Measurements from ENCODE around the gene UCP3.
A peak's percentile ranks its signal among the peaks of the same experiment; 100 is the strongest.
"Not testable (repeated sequence)": the region's sequence is repeated elsewhere in the genome, so short reads cannot be mapped to it uniquely, and the experiment has no call there.

UCP3 gene

GRCh38 chr11:73985661-73986060 lies 23.2 kb downstream of the UCP3 start:
- no CpG with 5 or more reads among the region's 4 CpGs for WGBS, 2 donors (ENCODE audit: extremely low coverage in 2 of 2, insufficient read length in 2 of 2, insufficient replicate concordance in 1 of 2)
- H2BK15ac ChIP-seq (ENCODE audit: low read length); H2BK120ac ChIP-seq (ENCODE audit: low read depth, low read length); H2BK5ac ChIP-seq (ENCODE audit: low read length); H4K91ac ChIP-seq (ENCODE audit: low read depth, low read length, poor library complexity); H3K18ac ChIP-seq (ENCODE audit: low read length); H3K27me3 ChIP-seq (ENCODE audit: control insufficient read depth in 3 of 3, insufficient read depth in 3 of 3, low read depth in 1 of 3, low read length in 3 of 3); H3K36me3 ChIP-seq (replicated peaks in 1 of 2; ENCODE audit: control insufficient read depth in 2 of 2, insufficient read depth in 2 of 2, low read length in 2 of 2); H3K4me3 ChIP-seq (ENCODE audit: low read length in 2 of 2); H3K27ac ChIP-seq (replicated peaks; ENCODE audit: low read length); H3K4me2 ChIP-seq (ENCODE audit: insufficient read depth, low read length, poor library complexity, severe bottlenecking); H3K9me3 ChIP-seq (replicated peaks in 1 of 2; ENCODE audit: control insufficient read depth in 2 of 2, insufficient read depth in 1 of 2, low read depth in 1 of 2, low read length in 2 of 2); H3K23ac ChIP-seq (ENCODE audit: low read depth, low read length, poor library complexity); H2AK5ac ChIP-seq (ENCODE audit: low read depth, low read length); DNase-seq (ENCODE audit: low spot score); H3K4ac ChIP-seq (ENCODE audit: low read length); H3K9ac ChIP-seq (ENCODE audit: low read depth, low read length, poor library complexity); H2AFZ ChIP-seq (ENCODE audit: low read length); H4K8ac ChIP-seq (ENCODE audit: low read depth, low read length); H3K79me1 ChIP-seq (ENCODE audit: low read depth, low read length); H3K14ac ChIP-seq (ENCODE audit: low read length); H2BK12ac ChIP-seq (ENCODE audit: low read length): not testable (repeated sequence)
- peaks cover 3 to 14% of the 10 kb centered on the region in 2 donors for H3K4me1 ChIP-seq (ENCODE audit: control insufficient read depth in 2 of 2, insufficient read depth in 1 of 2, low read depth in 1 of 2, low read length in 2 of 2)

- Histone ChIP-seq H3K27me3 (ENCODE audit: control insufficient read depth in 3 of 3, insufficient read depth in 3 of 3, low read depth in 1 of 3, low read length in 3 of 3) (no peaks in the 10 kb centered on the region), H2AK5ac (ENCODE audit: low read depth, low read length) (peak overlapping the region; percentile 76), H4K91ac (ENCODE audit: low read depth, low read length, poor library complexity) (peak overlapping the region; percentile 46), H3K23ac (ENCODE audit: low read depth, low read length, poor library complexity) (no peak overlapping the region), H3K4me3 (ENCODE audit: low read length in 2 of 2) (peak overlapping the region; percentile 26 to 74), H3K79me1 (ENCODE audit: low read depth, low read length) (peaks cover 8% of the 10 kb centered on the region), H2BK15ac (ENCODE audit: low read length) (peak overlapping the region; percentile 95), H3K4me1 (ENCODE audit: control insufficient read depth in 2 of 2, insufficient read depth in 1 of 2, low read depth in 1 of 2, low read length in 2 of 2) (peaks cover 3 to 22% of the 10 kb centered on the region in 2 donors), H3K18ac (ENCODE audit: low read length) (peak overlapping the region; percentile 97), H2BK120ac (ENCODE audit: low read depth, low read length) (no peak overlapping the region), H2AFZ (ENCODE audit: low read length) (peak overlapping the region; percentile 97), H3K14ac (ENCODE audit: low read length) (peak overlapping the region; percentile 57), H2BK5ac (ENCODE audit: low read length) (peak overlapping the region; percentile 97), H3K4me2 (ENCODE audit: insufficient read depth, low read length, poor library complexity, severe bottlenecking) (peak overlapping the region; percentile 98), H4K8ac (ENCODE audit: low read depth, low read length) (no peak overlapping the region), H3K4ac (ENCODE audit: low read length) (peak overlapping the region; percentile 91), H3K36me3 (replicated peaks in 1 of 2; ENCODE audit: control insufficient read depth in 2 of 2, insufficient read depth in 2 of 2, low read length in 2 of 2) (peaks cover 15 to 25% of the 10 kb centered on the region in 2 donors), H3K9ac (ENCODE audit: low read depth, low read length, poor library complexity) (peak overlapping the region; percentile 55), H3K9me3 (replicated peaks in 1 of 2; ENCODE audit: control insufficient read depth in 2 of 2, insufficient read depth in 1 of 2, low read depth in 1 of 2, low read length in 2 of 2) (no peaks in the 10 kb centered on the region), H3K27ac (replicated peaks; ENCODE audit: low read length) (peak overlapping the region; percentile 100), H2BK12ac (ENCODE audit: low read length) (peak overlapping the region; percentile 89)
- DNase-seq (ENCODE audit: low spot score) = no peak
- WGBS, 2 donors (ENCODE audit: extremely low coverage in 2 of 2, insufficient read length in 2 of 2, insufficient replicate concordance in 1 of 2) = no CpG with 5 or more reads among the region's 18 CpGs
Measured at GRCh38 chr11:73983741-73984538, 24.9 kb downstream of the UCP3 start.

- Histone ChIP-seq H3K36me3 (replicated peaks in 1 of 2; ENCODE audit: control insufficient read depth in 2 of 2, insufficient read depth in 2 of 2, low read length in 2 of 2) (peaks cover 21 to 33% of the 10 kb centered on the region in 2 donors), H2AFZ (ENCODE audit: low read length) (peak overlapping the region; percentile 97), H2BK12ac (ENCODE audit: low read length) (peak overlapping the region; percentile 89), H3K4me2 (ENCODE audit: insufficient read depth, low read length, poor library complexity, severe bottlenecking) (peak overlapping the region; percentile 98), H3K4me3 (ENCODE audit: low read length in 2 of 2) (peak overlapping the region; percentile 74 to 90), H4K91ac (ENCODE audit: low read depth, low read length, poor library complexity) (peak overlapping the region; percentile 93), H2AK5ac (ENCODE audit: low read depth, low read length) (peak overlapping the region; percentile 76), H3K9me3 (replicated peaks in 1 of 2; ENCODE audit: control insufficient read depth in 2 of 2, insufficient read depth in 1 of 2, low read depth in 1 of 2, low read length in 2 of 2) (no peaks in the 10 kb centered on the region), H3K79me1 (ENCODE audit: low read depth, low read length) (peaks cover 8% of the 10 kb centered on the region), H3K4ac (ENCODE audit: low read length) (peak overlapping the region; percentile 91), H3K27me3 (ENCODE audit: control insufficient read depth in 3 of 3, insufficient read depth in 3 of 3, low read depth in 1 of 3, low read length in 3 of 3) (no peaks in the 10 kb centered on the region), H3K18ac (ENCODE audit: low read length) (peak overlapping the region; percentile 100), H3K27ac (replicated peaks; ENCODE audit: low read length) (peak overlapping the region; percentile 100), H3K23ac (ENCODE audit: low read depth, low read length, poor library complexity) (peak overlapping the region; percentile 100), H2BK5ac (ENCODE audit: low read length) (peak overlapping the region; percentile 97), H4K8ac (ENCODE audit: low read depth, low read length) (no peak overlapping the region), H2BK120ac (ENCODE audit: low read depth, low read length) (peak overlapping the region; percentile 38), H3K9ac (ENCODE audit: low read depth, low read length, poor library complexity) (peak overlapping the region; percentile 99), H3K14ac (ENCODE audit: low read length) (peak overlapping the region; percentile 57), H2BK15ac (ENCODE audit: low read length) (peak overlapping the region; percentile 95), H3K4me1 (ENCODE audit: control insufficient read depth in 2 of 2, insufficient read depth in 1 of 2, low read depth in 1 of 2, low read length in 2 of 2) (peaks cover 3 to 22% of the 10 kb centered on the region in 2 donors)
- DNase-seq (ENCODE audit: low spot score) = peak; percentile 87
- WGBS, 2 donors (ENCODE audit: extremely low coverage in 2 of 2, insufficient read length in 2 of 2, insufficient replicate concordance in 1 of 2) = no CpG with 5 or more reads among the region's 56 CpGs
Measured at GRCh38 chr11:73982990-73983740, 25.7 kb downstream of the UCP3 start.

- peak within 1 kb of the TSS; percentile 91 for H3K4ac ChIP-seq (ENCODE audit: low read length)
- peak within 1 kb of the TSS; percentile 97 for H2AFZ ChIP-seq (ENCODE audit: low read length)
- peak within 1 kb of the TSS; percentile 100 for H3K27ac ChIP-seq (replicated peaks; ENCODE audit: low read length)
- H3K9ac ChIP-seq (ENCODE audit: low read depth, low read length, poor library complexity) = peak within 1 kb of the TSS; percentile 99
- peak within 1 kb of the TSS; percentile 100 for H3K18ac ChIP-seq (ENCODE audit: low read length)
- H4K91ac ChIP-seq (ENCODE audit: low read depth, low read length, poor library complexity) = peak within 1 kb of the TSS; percentile 93
- no CpG with 5 or more reads among the region's 43 CpGs for WGBS, 2 donors (ENCODE audit: extremely low coverage in 2 of 2, insufficient read length in 2 of 2, insufficient replicate concordance in 1 of 2)
- H3K4me3 ChIP-seq (ENCODE audit: low read length in 2 of 2) = peak within 1 kb of the TSS; percentile 74 to 95
- H3K79me1 ChIP-seq (ENCODE audit: low read depth, low read length) = peaks cover 8% of the 10 kb centered on the region
- no peaks in the 10 kb centered on the region for H3K27me3 ChIP-seq (ENCODE audit: control insufficient read depth in 3 of 3, insufficient read depth in 3 of 3, low read depth in 1 of 3, low read length in 3 of 3)
- peak within 1 kb of the TSS; percentile 57 for H3K14ac ChIP-seq (ENCODE audit: low read length)
- peak within 1 kb of the TSS; percentile 95 for H2BK15ac ChIP-seq (ENCODE audit: low read length)
- H2AK5ac ChIP-seq (ENCODE audit: low read depth, low read length) = peak within 1 kb of the TSS; percentile 76
- DNase-seq (ENCODE audit: low spot score) = no peak
- H2BK120ac ChIP-seq (ENCODE audit: low read depth, low read length) = peak within 1 kb of the TSS; percentile 38
- peaks cover 27 to 39% of the 10 kb centered on the region in 2 donors for H3K36me3 ChIP-seq (replicated peaks in 1 of 2; ENCODE audit: control insufficient read depth in 2 of 2, insufficient read depth in 2 of 2, low read length in 2 of 2)
- H2BK12ac ChIP-seq (ENCODE audit: low read length) = peak within 1 kb of the TSS; percentile 89
- H3K4me2 ChIP-seq (ENCODE audit: insufficient read depth, low read length, poor library complexity, severe bottlenecking) = peak within 1 kb of the TSS; percentile 98
- H3K4me1 ChIP-seq (ENCODE audit: control insufficient read depth in 2 of 2, insufficient read depth in 1 of 2, low read depth in 1 of 2, low read length in 2 of 2) = peaks cover 3 to 24% of the 10 kb centered on the region in 2 donors
- H2BK5ac ChIP-seq (ENCODE audit: low read length) = peak within 1 kb of the TSS; percentile 97
- peak within 1 kb of the TSS; percentile 100 for H3K23ac ChIP-seq (ENCODE audit: low read depth, low read length, poor library complexity)
- no peaks in the 10 kb centered on the region for H3K9me3 ChIP-seq (replicated peaks in 1 of 2; ENCODE audit: control insufficient read depth in 2 of 2, insufficient read depth in 1 of 2, low read depth in 1 of 2, low read length in 2 of 2)
- H4K8ac ChIP-seq (ENCODE audit: low read depth, low read length) = no peak within 1 kb of the TSS
Measured at GRCh38 chr11:73982595-73982989, 26.3 kb downstream of the UCP3 start, which contains the start of gene UCP2. TSS of gene UCP2 (minus strand) at chr11:73982843. CDS start at chr11:73978378, 4,465 bp downstream.
